NAMALWA (cell line): ENCODE results near the gene TOGARAM1.

Source experiments
- DNase-seq: peaks from one replicate; pipeline ENCODE4 v3.0.0-alpha.2; 2015; ENCODE audit warnings: low spot score

The TOGARAM1 gene

DNA sequence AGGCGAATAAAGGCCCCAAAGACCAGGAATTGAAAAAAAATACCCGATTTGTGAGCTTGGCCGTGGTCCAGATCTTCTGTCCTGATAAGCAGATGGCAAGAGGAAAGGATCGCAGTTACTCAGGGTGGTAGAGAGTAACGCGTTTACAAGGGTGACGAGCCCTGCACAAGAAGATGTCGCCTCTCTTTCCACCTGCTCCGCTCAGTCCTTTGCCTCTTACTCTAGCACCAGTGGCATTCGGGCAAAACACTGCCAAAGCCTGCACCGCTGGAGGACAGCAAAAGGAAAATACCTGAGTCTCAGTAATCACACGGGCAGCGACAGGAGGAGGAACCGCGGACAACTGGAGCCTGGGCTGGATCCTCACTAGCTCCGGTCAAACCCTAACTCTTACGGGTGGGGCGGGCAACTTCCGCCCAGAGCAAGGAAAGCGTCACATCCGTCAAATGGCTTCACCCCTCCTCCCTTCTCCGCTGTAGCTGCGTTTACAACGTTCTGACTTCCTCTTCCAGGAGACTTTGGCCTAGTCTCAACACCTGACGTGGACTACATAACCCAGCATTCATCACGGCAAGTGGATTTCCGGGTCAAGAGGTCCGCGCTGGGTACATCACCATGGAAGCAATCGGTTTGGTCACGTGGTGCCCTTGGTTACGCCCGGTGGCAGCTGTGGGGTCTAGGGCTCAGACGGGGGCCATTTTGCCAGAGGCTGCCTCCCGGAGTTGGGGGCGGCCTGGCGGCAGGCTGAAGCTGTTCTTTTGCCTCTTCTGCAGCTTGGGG, at the start of gene TOGARAM1, which contains the start of gene KLHL28:
Gene TOGARAM1, plus strand, starts transcription at position 637 of the 780 bp plus-strand sequence. CDS start 232 bp downstream, outside the sequence.
Gene KLHL28, minus strand, starts transcription at position 394 of the 780 bp plus-strand sequence. CDS start 16,019 bp downstream, outside the sequence.
- peak; percentile 98 for DNase-seq

DNA sequence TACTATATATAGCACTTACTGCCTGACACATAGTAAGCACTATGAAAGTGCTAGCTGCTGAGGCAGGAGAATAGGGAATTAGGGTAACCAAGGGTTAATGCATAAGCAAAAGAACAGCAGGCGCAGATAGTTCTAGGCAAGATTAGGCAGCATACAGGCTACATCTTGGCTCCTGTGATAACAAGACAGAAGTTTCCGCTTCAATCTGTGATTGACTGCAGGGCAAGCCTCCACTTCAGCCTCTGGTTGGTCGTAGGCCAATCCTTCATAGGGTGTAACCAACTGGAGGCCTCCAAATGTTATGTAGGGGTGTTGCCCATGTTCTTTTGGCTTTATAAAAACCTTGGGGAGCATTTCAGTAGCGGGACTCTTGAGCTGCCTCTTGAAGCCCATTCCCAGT, 47.1 kb upstream of the TOGARAM1 start:
- DNase-seq, result peak; percentile 1

DNA sequence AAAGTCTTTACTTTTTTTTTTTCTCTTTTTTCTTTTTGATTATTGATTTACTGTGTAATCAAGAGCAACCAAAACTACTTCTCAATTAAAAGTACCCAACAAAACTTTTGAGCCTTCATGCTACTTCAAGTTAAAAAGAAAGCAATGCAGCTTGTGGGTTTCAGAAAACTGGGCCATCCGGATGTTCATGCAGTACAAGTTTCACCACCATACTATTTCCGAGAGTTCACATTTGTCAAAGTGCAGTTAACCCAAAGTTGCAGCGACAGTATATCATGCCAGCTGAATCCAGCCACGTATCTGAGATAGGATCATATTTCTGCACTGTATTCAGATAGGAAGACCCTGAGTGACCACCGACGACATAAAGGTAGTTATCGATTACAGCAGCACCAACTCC, 33.2 kb upstream of the TOGARAM1 start:
- no peak for DNase-seq

- no peak for DNase-seq
Measured at GRCh38 chr14:44935155-44935554, 26.8 kb upstream of the TOGARAM1 start.

- DNase-seq, result no peak
Measured at GRCh38 chr14:44937547-44937946, 24.4 kb upstream of the TOGARAM1 start.

DNA sequence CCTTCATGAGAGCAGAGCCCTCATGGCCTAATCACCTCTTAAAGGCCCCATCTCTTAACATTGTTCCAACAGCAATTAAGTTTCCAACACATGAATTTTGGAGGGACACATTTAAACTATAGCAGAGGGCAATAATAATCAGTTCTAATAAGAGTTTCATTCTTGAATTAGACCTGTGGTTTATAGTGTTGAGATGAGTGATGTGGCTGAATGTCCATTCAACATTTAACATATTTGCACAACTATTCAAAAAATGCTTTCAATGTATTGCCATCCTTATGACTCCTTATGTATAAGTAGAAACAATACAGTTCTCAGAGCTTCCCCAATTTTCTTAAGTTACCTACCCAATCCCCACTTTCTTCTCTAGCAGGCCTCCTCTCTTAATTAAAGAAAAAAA, 21.8 kb upstream of the TOGARAM1 start:
- no peak for DNase-seq

DNA sequence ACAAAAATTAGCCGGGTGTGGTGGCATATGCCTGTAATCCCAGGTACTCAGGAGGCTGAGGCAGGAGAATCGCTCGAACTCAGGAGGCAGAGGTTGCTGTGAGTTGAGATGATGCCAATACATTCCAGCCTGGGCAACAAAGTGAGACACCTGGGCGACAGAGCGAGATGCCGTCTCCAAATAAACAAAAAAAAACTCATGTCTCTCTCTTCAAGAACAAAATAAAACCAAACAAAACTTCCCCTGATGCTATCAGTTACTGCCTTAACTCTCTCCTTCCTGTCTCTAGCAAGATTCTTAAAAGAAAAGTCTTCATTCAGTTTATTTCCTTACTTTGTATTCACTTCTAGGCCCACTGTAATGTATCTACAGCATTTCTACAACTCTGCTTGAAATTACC, 21.0 kb upstream of the TOGARAM1 start:
- DNase-seq, result no peak

DNA sequence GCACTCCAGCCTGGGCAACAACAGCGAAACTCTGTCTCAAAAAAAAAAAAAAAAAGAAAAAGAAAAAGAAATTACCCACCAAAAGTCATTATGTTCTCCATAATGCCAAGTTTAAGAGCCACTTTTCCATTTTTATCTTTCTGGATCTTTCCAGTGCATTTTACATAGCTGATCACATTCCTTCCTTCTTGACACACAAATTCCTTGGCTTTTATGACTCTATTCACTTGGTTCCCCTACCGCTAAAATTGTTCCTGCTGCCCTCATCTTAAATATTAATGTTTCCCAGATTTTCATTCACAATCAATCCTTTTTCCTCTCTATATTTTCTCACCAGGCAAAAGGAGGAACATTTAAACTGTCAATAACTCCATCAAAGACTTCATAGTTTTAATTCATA, 20.4 kb upstream of the TOGARAM1 start:
- no peak for DNase-seq

- no peak for DNase-seq
Measured at GRCh38 chr14:44942436-44942835, 19.6 kb upstream of the TOGARAM1 start.

DNA sequence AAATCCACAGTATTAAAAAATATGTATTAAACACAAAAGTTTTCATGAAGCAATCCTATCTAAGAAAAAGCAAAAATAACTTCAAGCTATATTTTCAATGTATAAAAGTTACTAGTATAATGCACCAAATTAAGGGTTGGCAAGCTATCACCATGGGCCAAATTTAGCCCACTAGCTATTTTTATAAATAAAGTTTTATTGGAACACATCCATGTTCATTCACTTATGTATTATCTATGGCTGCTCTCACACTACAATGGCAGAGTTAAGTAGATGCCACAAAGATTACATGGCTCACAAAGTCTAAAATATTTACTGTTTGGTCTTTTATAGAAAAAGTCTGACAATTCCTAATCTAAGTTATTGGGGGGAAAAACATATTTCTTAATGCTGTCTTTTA, 17.9 kb upstream of the TOGARAM1 start:
- no peak for DNase-seq

- no peak for DNase-seq
Measured at GRCh38 chr14:44945264-44945663, 16.7 kb upstream of the TOGARAM1 start.

DNA sequence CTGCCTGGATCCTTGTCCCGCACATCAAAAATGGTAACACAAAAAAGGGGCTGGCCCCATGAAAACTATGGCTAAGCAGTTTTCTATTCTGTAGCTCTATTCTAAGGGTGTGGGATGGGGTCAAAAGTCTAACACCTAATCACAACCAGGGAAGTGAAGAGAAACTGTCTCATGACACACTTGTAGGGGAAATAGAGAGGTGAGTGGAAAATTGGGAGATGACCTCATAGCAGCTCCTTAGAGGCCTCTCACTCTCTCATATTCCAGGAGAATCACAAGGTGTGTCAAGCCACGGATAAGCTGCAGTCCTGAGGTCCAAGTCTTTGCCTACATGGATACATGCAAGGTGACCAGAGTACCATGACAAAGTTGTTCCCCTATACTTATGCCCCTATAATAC, 10.9 kb upstream of the TOGARAM1 start:
- no peak for DNase-seq

DNA sequence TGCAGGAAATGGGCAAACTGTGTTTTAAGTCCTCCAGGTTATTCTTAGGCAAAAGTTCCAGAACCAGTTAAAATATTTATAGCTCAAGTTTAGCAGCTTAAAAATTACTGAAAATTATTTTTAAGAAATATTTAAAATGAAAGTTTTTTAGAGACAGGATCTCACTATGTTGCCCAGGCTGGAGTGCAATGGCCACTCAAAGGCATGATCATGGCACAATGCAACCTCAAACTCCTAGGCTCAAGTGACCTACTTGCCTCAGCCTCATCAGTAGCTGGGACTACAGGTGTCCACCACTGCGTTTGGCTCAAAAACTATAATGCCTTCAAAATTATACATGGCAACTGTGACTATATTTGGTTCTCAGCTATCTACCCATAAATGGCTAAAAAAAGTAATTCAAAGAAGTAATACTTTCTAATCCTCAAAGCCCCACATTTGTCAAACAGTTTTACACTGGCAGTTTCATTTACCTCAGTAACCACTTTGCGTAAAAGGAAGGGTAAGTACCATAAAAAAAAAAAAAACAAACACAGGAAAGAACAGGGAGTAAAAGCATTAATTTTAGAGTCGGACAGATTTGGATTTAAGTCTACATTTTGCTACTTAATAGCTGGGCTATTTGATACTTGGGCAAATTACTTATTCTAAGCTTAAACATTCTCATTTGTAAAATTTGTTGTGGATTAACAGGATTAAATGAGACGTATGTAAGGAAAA, 9.4 kb upstream of the TOGARAM1 start:
- DNase-seq, result no peak

DNA sequence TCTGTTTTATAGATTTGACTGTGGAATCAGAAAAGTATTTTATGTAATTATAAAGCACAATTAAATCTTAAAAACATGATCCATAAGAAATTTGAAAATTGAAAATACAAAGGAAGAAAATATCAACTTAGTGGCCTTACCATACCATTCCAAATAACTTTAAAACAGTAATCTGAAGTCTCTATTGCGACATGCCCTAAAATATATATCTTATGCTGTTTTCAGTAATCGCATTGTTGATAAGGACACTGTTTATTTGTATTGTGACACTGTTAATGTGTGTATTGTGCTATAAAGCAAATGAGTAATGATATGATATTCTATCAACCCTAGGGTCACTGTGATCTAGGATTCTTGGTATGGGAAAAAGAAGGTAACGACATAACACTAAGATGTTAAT, 7.2 kb upstream of the TOGARAM1 start:
- no peak for DNase-seq

- no peak for DNase-seq
Measured at GRCh38 chr14:44955528-44955927, 6.5 kb upstream of the TOGARAM1 start.

DNA sequence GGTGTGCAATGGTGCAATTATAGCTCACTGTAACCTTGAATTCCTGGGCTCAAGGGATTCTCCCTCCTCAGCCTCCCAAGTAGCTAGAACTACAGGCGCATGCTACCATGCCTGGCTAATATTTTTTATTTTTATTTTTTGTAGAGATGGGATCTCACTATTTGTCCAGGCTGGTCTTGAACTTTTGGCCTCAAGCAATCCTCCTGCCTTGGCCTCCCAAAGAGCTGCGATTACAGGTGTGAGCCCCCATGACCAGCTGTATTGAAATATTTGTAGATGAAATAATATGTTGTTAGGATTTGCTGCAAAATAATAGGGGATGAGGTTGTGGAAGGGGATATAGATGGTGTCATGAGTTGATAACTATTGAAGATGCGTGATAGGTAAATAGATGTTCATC, 5.1 kb upstream of the TOGARAM1 start:
- no peak for DNase-seq

GRCh38 chr14:44959538-44959937, 2.5 kb upstream of the TOGARAM1 start:
- DNase-seq, result no peak

DNA sequence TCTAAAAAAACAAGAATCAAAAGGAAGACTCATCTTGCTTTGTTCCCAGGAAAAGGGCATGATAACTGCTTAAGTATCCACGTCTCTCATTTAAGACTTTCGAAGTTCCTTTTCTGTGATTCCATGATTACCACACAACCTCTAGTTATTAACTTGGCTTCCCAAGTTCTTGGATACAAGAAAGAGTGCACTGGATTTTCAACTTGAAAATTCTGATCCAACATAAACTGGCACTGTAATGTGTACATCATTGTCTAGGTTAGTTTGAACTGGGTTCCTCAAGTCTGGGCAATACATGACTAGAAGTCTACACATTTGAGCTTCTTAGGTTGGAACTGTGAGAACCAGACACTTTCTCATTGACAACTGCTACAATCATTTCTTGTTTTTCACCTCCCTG, 1.8 kb upstream of the TOGARAM1 start:
- DNase-seq, result peak; percentile 34

DNA sequence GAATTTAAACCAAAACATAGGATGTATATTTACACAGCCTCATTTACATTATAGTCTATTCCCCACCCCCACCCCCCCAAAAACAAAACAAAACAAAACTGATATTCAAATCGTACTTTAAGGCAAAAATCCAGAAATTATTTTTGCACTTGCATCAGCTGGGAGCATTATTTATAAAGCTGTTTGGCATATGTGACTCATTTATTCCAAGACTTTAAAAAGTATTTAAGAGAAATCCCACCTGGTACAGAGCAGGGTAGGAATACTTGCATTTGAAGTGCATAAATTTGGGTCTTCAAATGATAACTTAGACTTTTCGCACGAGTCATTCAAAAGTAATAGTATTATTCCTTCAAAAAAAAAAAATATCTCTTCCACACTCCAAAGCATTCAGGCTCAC, 1.3 kb upstream of the TOGARAM1 start:
- no peak for DNase-seq

DNA sequence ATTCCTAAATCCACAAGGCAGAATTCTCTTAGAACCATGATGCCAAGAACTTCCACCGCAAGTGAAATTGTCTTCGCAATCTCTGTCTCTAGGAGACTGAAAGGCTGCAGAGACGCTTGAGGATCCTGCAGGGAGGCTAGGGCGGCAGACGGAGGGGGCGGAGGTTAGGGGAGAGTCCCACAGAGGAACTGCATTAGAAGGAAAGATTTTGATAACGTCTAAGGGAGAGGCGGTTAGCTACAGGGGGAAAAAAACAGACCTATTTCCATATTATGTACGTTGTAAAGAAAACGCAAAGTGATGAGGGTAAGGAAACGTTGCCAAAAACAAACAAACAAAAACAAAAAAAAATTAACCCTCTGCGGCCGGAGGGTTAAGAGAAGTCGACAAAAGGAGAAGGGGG, 838 bp upstream of the TOGARAM1 start:
- DNase-seq, result peak; percentile 64

DNA sequence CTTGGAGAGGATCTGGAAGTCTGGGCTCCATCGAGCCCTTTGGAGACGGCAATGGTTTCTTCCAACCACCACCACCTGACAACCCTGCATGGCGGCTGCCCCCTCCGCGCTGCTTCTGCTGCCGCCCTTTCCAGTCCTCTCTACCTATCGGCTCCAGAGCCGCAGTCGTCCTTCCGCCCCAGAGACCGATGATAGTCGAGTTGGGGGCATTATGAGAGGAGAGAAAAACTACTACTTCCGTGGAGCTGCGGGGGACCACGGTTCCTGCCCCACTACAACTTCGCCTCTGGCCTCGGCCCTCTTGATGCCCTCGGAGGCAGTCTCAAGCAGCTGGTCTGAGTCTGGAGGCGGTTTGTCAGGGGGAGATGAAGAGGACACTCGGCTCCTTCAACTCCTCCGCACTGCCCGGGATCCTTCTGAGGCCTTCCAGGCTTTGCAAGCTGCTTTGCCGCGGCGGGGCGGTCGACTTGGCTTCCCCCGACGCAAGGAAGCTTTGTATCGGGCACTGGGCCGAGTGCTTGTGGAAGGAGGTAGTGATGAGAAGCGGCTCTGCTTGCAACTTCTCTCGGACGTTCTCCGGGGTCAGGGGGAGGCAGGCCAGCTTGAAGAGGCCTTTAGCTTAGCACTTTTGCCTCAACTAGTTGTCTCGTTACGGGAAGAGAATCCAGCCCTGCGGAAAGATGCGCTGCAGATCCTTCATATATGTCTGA, 499 bp downstream of the TOGARAM1 start:
- DNase-seq, result peak; percentile 71

DNA sequence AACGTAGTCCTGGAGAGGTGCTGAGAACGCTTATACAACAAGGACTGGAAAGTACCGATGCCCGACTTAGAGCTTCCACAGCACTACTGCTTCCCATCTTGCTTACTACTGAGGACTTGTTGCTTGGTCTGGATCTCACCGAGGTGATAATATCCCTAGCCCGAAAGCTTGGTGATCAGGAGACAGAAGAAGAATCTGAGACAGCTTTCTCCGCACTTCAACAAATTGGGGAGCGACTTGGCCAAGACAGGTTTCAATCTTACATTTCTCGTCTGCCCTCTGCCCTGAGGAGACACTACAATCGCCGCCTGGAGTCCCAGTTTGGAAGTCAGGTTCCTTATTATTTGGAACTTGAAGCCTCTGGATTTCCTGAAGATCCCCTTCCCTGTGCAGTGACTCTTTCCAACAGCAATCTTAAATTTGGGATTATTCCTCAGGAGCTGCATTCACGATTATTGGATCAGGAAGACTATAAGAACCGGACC, 1.1 kb downstream of the TOGARAM1 start:
- DNase-seq, result no peak
